Embryonic facial prominence (tissue), 1 donor: Measurements from ENCODE around the gene MYL2.

Source experiments
- DNase-seq: peaks from one replicate; pipeline ENCODE4 v3.0.0-alpha.2; 2016; ENCODE audit errors: extremely low spot score

MYL2 gene

GRCh38 chr12:110896559-110896958 lies 23.8 kb downstream of the MYL2 start:
- DNase-seq = no peak

GRCh38 chr12:110893956-110894355 lies 26.4 kb downstream of the MYL2 start:
- DNase-seq = no peak

- no peak for DNase-seq
These were observed 31.0 kb downstream of the MYL2 start for GRCh38 chr12:110889361-110889760.

GRCh38 chr12:110888256-110888991 lies 32.0 kb downstream of the MYL2 start:
- DNase-seq = no peak

- DNase-seq = no peak
These were observed 35.1 kb downstream of the MYL2 start for GRCh38 chr12:110885152-110885840.

GRCh38 chr12:110883251-110883650 lies 37.1 kb downstream of the MYL2 start:
- DNase-seq = no peak

- DNase-seq = no peak
These were observed 39.7 kb downstream of the MYL2 start for GRCh38 chr12:110880651-110881050.

GRCh38 chr12:110874781-110875180 lies 45.6 kb downstream of the MYL2 start:
- no peak for DNase-seq

- DNase-seq = no peak
These were observed 46.0 kb downstream of the MYL2 start for GRCh38 chr12:110874351-110874750.

- DNase-seq = no peak
These were observed 48.3 kb downstream of the MYL2 start for GRCh38 chr12:110872100-110872499.

GRCh38 chr12:110869803-110870202 lies 50.6 kb downstream of the MYL2 start:
- no peak for DNase-seq

GRCh38 chr12:110869026-110869425 lies 51.4 kb downstream of the MYL2 start:
- no peak for DNase-seq

GRCh38 chr12:110865521-110865920 lies 54.9 kb downstream of the MYL2 start:
- DNase-seq = no peak

GRCh38 chr12:110863161-110863560 lies 57.2 kb downstream of the MYL2 start:
- DNase-seq = no peak

- DNase-seq = no peak
These were observed 58.0 kb downstream of the MYL2 start for GRCh38 chr12:110862329-110862728.

GRCh38 chr12:110861729-110862128 lies 58.6 kb downstream of the MYL2 start:
- DNase-seq = no peak
